IMR-90 (cell line): Measurements from ENCODE around the gene UBAC1. TPM values are rescaled to one million over a fixed set of nuclear protein-coding genes. Genes with fewer than 3 reads are reported as not detected.

Experiments
- ATAC-seq: fragments of 200-7000 bp; cut with Tn5 transposase; 2 replicates; pipeline ENCODE4 v1.9.1; 2020; ENCODE audit warnings: low read depth, mild to moderate bottlenecking, moderate library complexity
- BruUV-seq: library from RNA; stranded (reverse); fragments of 400-500 nt; replicated peaks from 2 replicates; lab custom pipeline; 2021; lab: Mats Ljungman, UMichigan
- CTCF ChIA-PET: fragments of 300-600 bp; formaldehyde crosslinking; extraction: SDS; loops from one replicate; lab custom pipeline; 2021; ENCODE audit warnings: antibody characterized with exemption; lab: Yijun Ruan, JAX
- POLR2A ChIA-PET: fragments of 300-600 bp; sonication (Branson Sonifier 250); formaldehyde crosslinking; loops from one replicate; lab custom pipeline; 2022; ENCODE audit warnings: antibody characterized with exemption; ENCODE audit not compliant: unreplicated experiment; lab: Charles Lee
- DNase-seq: peaks from one replicate; pipeline ENCODE4 v3.0.0; 2013
- H2AFZ ChIP-seq: replicated peaks from 2 replicates; pipeline ENCODE3; 2013; ENCODE audit warnings: low read length, mild to moderate bottlenecking; ENCODE audit not compliant: poor library complexity
- H2AK5ac ChIP-seq: 2 replicates; pipeline ENCODE4 v1.6.1; 2013; ENCODE audit warnings: low read depth, low read length, inconsistent platforms
- H2AK9ac ChIP-seq: replicated peaks from 2 replicates; pipeline ENCODE3; 2013; ENCODE audit warnings: mild to moderate bottlenecking, low read depth, low read length, moderate library complexity; ENCODE audit not compliant: poor library complexity
- H2BK120ac ChIP-seq: 2 replicates; pipeline ENCODE4 v1.6.1; 2013; ENCODE audit warnings: low read depth, low read length, inconsistent platforms
- H2BK15ac ChIP-seq: 3 replicates; pipeline ENCODE4 v1.6.1; 2013; ENCODE audit warnings: low read depth, low read length, inconsistent platforms
- H2BK20ac ChIP-seq: 2 replicates; pipeline ENCODE4 v1.6.1; 2013; ENCODE audit warnings: low read depth, mild to moderate bottlenecking, inconsistent platforms, low read length, moderate library complexity
- H2BK5ac ChIP-seq: 2 replicates; pipeline ENCODE4 v1.6.1; 2013; ENCODE audit warnings: mild to moderate bottlenecking, low read depth, low read length, inconsistent platforms; ENCODE audit not compliant: poor library complexity, severe bottlenecking
- H3K14ac ChIP-seq: replicated peaks from 2 replicates; pipeline ENCODE4 v1.6.1; 2013; ENCODE audit warnings: low read depth, low read length, inconsistent platforms
- H3K18ac ChIP-seq: 2 replicates; pipeline ENCODE4 v1.6.1; 2013; ENCODE audit warnings: low read depth, low read length, control low read depth
- H3K23ac ChIP-seq: 2 replicates; pipeline ENCODE4 v1.6.1; 2013; ENCODE audit warnings: low read depth, low read length, inconsistent platforms
- H3K27ac ChIP-seq: 2 replicates; pipeline ENCODE4 v1.5.1; 2013; ENCODE audit warnings: mild to moderate bottlenecking, control low read depth, low read length; ENCODE audit not compliant: insufficient read depth
- H3K27me3 ChIP-seq: 2 replicates; pipeline ENCODE4 v1.6.1; 2013; ENCODE audit warnings: low read length; ENCODE audit not compliant: control insufficient read depth, insufficient read depth
- H3K36me3 ChIP-seq: 2 replicates; pipeline ENCODE4 v1.6.1; 2013; ENCODE audit warnings: low read length, mixed read lengths; ENCODE audit not compliant: control insufficient read depth, insufficient read depth
- H3K4ac ChIP-seq: 2 replicates; pipeline ENCODE4 v1.6.1; 2013; ENCODE audit warnings: low read depth, low read length, inconsistent platforms
- H3K4me1 ChIP-seq: 2 replicates; pipeline ENCODE4 v1.6.1; 2013; ENCODE audit warnings: low read length, mixed read lengths; ENCODE audit not compliant: control insufficient read depth, insufficient read depth
- H3K4me2 ChIP-seq: 2 replicates; pipeline ENCODE4 v1.6.1; 2013; ENCODE audit warnings: low read depth, mild to moderate bottlenecking, control low read depth, low read length, moderate library complexity
- H3K4me3 ChIP-seq: 2 replicates; pipeline ENCODE4 v1.5.1; 2013; ENCODE audit warnings: low read depth, mild to moderate bottlenecking, control low read depth, low read length, moderate library complexity; ENCODE audit not compliant: insufficient read depth
- H3K56ac ChIP-seq: 2 replicates; pipeline ENCODE4 v1.6.1; 2013; ENCODE audit warnings: low read length, inconsistent platforms; ENCODE audit not compliant: insufficient read depth; ENCODE audit errors: extremely low read depth
- H3K79me1 ChIP-seq, 2 experiments: 2 replicates each; pipeline ENCODE4 v1.6.1; 2013; ENCODE audit warnings: low read length in 2 of 2, inconsistent platforms in 1 of 2, low read depth in 1 of 2
- H3K9ac ChIP-seq: 2 replicates; pipeline ENCODE4 v1.6.1; 2013; ENCODE audit warnings: low read depth, low read length, control low read depth
- H3K9me1 ChIP-seq: 2 replicates; pipeline ENCODE4 v1.6.1; 2013; ENCODE audit warnings: low read length, inconsistent platforms; ENCODE audit not compliant: insufficient read depth
- H3K9me3 ChIP-seq: 2 replicates; pipeline ENCODE4 v1.6.1; 2013; ENCODE audit warnings: low read length; ENCODE audit not compliant: control insufficient read depth, insufficient read depth
- H4K20me1 ChIP-seq: 2 replicates; pipeline ENCODE4 v1.6.1; 2013; ENCODE audit warnings: low read length, inconsistent platforms; ENCODE audit not compliant: insufficient read depth
- H4K5ac ChIP-seq: 2 replicates; pipeline ENCODE4 v1.6.1; 2013; ENCODE audit warnings: mild to moderate bottlenecking, low read depth, low read length, control low read depth
- H4K8ac ChIP-seq, 2 experiments: 2 replicates each; pipeline ENCODE4 v1.6.1; 2013; ENCODE audit warnings: low read depth in 2 of 2, low read length in 2 of 2, control low read depth in 1 of 2, inconsistent platforms in 1 of 2
- H4K91ac ChIP-seq: 2 replicates; pipeline ENCODE4 v1.6.1; 2013; ENCODE audit warnings: low read depth, low read length, inconsistent platforms; ENCODE audit not compliant: insufficient read depth
- BHLHE40 ChIP-seq: fragments of 150-350 bp; IDR thresholded peaks from 2 replicates; pipeline ENCODE4 v1.6.1; 2016; ENCODE audit warnings: mild to moderate bottlenecking, low read depth, low read length
- CEBPB ChIP-seq: IDR thresholded peaks from 2 replicates; pipeline ENCODE4 v1.6.1; 2012; ENCODE audit warnings: low read depth, low read length, improper control_type of control experiment
- CHD1 ChIP-seq: IDR thresholded peaks from 2 replicates; pipeline ENCODE4 v1.6.1; 2012; ENCODE audit warnings: low read depth, low read length, improper control_type of control experiment
- ELK1 ChIP-seq: fragments of 150-350 bp; IDR thresholded peaks from 2 replicates; pipeline ENCODE4 v1.6.1; 2016; ENCODE audit warnings: low read depth, mild to moderate bottlenecking, low read length, moderate library complexity, borderline replicate concordance
- FOS ChIP-seq: fragments of 150-350 bp; IDR thresholded peaks from 2 replicates; pipeline ENCODE4 v1.6.1; 2016; ENCODE audit warnings: low read depth, low read length
- MAFK ChIP-seq: IDR thresholded peaks from 2 replicates; pipeline ENCODE4 v1.6.1; 2012; ENCODE audit warnings: low read depth, low read length, improper control_type of control experiment
- MAZ ChIP-seq: IDR thresholded peaks from 2 replicates; pipeline ENCODE4 v1.6.1; 2012; ENCODE audit warnings: low read depth, mild to moderate bottlenecking, low read length, improper control_type of control experiment, moderate library complexity, borderline replicate concordance
- MXI1 ChIP-seq: IDR thresholded peaks from 2 replicates; pipeline ENCODE4 v1.6.1; 2012; ENCODE audit warnings: low read depth, mild to moderate bottlenecking, low read length, moderate library complexity, borderline replicate concordance
- NFE2L2 ChIP-seq: fragments of 150-350 bp; IDR thresholded peaks from 2 replicates; pipeline ENCODE4 v1.6.1; 2016; ENCODE audit warnings: low read depth, mild to moderate bottlenecking, low read length
- POLR2A ChIP-seq: IDR thresholded peaks from 2 replicates; pipeline ENCODE4 v1.6.1; 2012; ENCODE audit warnings: mild to moderate bottlenecking, low read depth, low read length
- RAD21 ChIP-seq: IDR thresholded peaks from 2 replicates; pipeline ENCODE4 v1.6.1; 2012; ENCODE audit warnings: low read length, improper control_type of control experiment
- SMC3 ChIP-seq: fragments of 150-350 bp; IDR thresholded peaks from 2 replicates; pipeline ENCODE4 v1.6.1; 2016; ENCODE audit warnings: low read depth, mild to moderate bottlenecking, antibody characterized with exemption, low read length, moderate library complexity
- WGBS, 2 experiments: methylation state at CpG; one replicate each; pipeline versions ENCODE4 v1.1.5 to v1.1.7; 2013; ENCODE audit warnings: missing lambda C conversion rate in 2 of 2; ENCODE audit not compliant: insufficient read length in 1 of 2; ENCODE audit errors: extremely low coverage in 2 of 2; 5-methylcytosine and 5-hydroxymethylcytosine counted together
- dilution Hi-C: fragments of 300-500 bp; cut with HindIII; formaldehyde crosslinking; loops from one replicate; pipeline ENCODE4 v1.14.3; 2018; ENCODE audit warnings: low sequenced_read_pairs; ENCODE audit not compliant: unreplicated experiment
- in situ Hi-C: fragments of 300-500 bp; cut with MboI; formaldehyde crosslinking; loops from 3 replicates; pipeline ENCODE4 v1.14.3; 2019; ENCODE audit warnings: low sequenced_read_pairs, inconsistent platforms, mixed read lengths
- intact Hi-C: fragments of 100-400 bp; cut with micrococcal nuclease; formaldehyde crosslinking; loops from 2 replicates; pipeline ENCODE4 v1.10.0; 2022
- polyA plus RNA-seq, 3 experiments: library from polyadenylated mRNA; depleted of rRNA; stranded (reverse); fragments of >200 nt; gene quantifications; 2 replicates each; pipeline ENCODE4 v1.2.3, GENCODE V29; 2012; ENCODE audit warnings: low replicate concordance in 1 of 3
- total RNA-seq: library from RNA; depleted of rRNA; stranded (reverse); fragments of >200 nt; gene quantifications from 2 replicates; pipeline ENCODE4 v1.2.3, GENCODE V29; 2012
- TF ChIP-seq, protein P1 (sequence below): conservative IDR thresholded peaks from 2 replicates; pipeline ENCODE4 v1.5.1; 2012; ENCODE audit warnings: mild to moderate bottlenecking, low read depth, low read length, improper control_type of control experiment
- TF ChIP-seq, protein P2 (sequence below): fragments of 150-350 bp; IDR thresholded peaks from 2 replicates; pipeline ENCODE4 v1.6.1; 2017; ENCODE audit warnings: mild to moderate bottlenecking, antibody characterized with exemption, low read length, low read depth

The UBAC1 gene
- total and polyA plus RNA-seq, 2 of the 4 experiments (the other 2 are of a cell fraction): 25.3 to 33.9 TPM

- Histone ChIP-seq H3K9me3 (no peaks in the 10 kb centered on the region), H3K4me1 (peaks cover 30% of the 10 kb centered on the region), H2AFZ (no peak overlapping the region), H4K20me1 (peaks cover 94% of the 10 kb centered on the region), H4K91ac (no peak overlapping the region), H4K8ac (no peak overlapping the region), H2AK5ac (no peak overlapping the region), H3K9me1 (peaks cover 44% of the 10 kb centered on the region), H3K27me3 (no peaks in the 10 kb centered on the region), H2BK5ac (no peak overlapping the region), H3K36me3 (no peaks in the 10 kb centered on the region), H2BK120ac (no peak overlapping the region), H4K5ac (no peak overlapping the region), H2BK20ac (no peak overlapping the region), H3K27ac (no peak overlapping the region), H3K56ac (no peak overlapping the region), H3K4me3 (no peak overlapping the region), H3K4ac (no peak overlapping the region), H2BK15ac (no peak overlapping the region), H2AK9ac (no peak overlapping the region), H3K23ac (no peak overlapping the region), H3K14ac (no peak overlapping the region), H3K79me1 (peaks cover 19 to 88% of the 10 kb centered on the region in 2 experiments; a peak in 3 of 4 replicates), H3K4me2 (no peak overlapping the region), H3K18ac (no peak overlapping the region), H3K9ac (no peak overlapping the region)
- CTCF ChIA-PET: no interaction called here
- intact Hi-C loops (no loop called here), dilution Hi-C loops (no loop called here), in situ Hi-C loops (no loop called here)
- no TSS peak for BruUV-seq
- POLR2A ChIA-PET: no interaction called here
- ATAC-seq: no peak
- TF ChIP-seq CHD1: no peak
- TF ChIP-seq MAZ: no peak
- no peak for TF ChIP-seq RAD21
- TF ChIP-seq, protein P1, sequence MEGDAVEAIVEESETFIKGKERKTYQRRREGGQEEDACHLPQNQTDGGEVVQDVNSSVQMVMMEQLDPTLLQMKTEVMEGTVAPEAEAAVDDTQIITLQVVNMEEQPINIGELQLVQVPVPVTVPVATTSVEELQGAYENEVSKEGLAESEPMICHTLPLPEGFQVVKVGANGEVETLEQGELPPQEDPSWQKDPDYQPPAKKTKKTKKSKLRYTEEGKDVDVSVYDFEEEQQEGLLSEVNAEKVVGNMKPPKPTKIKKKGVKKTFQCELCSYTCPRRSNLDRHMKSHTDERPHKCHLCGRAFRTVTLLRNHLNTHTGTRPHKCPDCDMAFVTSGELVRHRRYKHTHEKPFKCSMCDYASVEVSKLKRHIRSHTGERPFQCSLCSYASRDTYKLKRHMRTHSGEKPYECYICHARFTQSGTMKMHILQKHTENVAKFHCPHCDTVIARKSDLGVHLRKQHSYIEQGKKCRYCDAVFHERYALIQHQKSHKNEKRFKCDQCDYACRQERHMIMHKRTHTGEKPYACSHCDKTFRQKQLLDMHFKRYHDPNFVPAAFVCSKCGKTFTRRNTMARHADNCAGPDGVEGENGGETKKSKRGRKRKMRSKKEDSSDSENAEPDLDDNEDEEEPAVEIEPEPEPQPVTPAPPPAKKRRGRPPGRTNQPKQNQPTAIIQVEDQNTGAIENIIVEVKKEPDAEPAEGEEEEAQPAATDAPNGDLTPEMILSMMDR: no peak
- no peak for TF ChIP-seq CEBPB
- TF ChIP-seq NFE2L2: no peak
- TF ChIP-seq, protein P2, sequence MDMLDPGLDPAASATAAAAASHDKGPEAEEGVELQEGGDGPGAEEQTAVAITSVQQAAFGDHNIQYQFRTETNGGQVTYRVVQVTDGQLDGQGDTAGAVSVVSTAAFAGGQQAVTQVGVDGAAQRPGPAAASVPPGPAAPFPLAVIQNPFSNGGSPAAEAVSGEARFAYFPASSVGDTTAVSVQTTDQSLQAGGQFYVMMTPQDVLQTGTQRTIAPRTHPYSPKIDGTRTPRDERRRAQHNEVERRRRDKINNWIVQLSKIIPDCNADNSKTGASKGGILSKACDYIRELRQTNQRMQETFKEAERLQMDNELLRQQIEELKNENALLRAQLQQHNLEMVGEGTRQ: no peak
- no peak for TF ChIP-seq ELK1
- no peak for TF ChIP-seq MAFK
- TF ChIP-seq POLR2A: no peak
- TF ChIP-seq FOS: no peak
- no peak for TF ChIP-seq BHLHE40
- TF ChIP-seq MXI1: no peak
- TF ChIP-seq SMC3: no peak
- DNase-seq: no peak
- WGBS, 2 experiments: 97% methylated on average over 5 of the region's 13 CpGs; no CpG with 5 or more reads in 1 of the 2 experiments
These were observed 72.3 kb downstream of the UBAC1 start for GRCh38 chr9:135888766-135889394.
